HCT116 (cell line): ENCODE measurements around the gene HHATL.

ENCODE experiments used
- CEBPB ChIP-seq: IDR thresholded peaks from 2 replicates; pipeline ENCODE4 v1.6.1; 2012; ENCODE audit warnings: low read depth
- CTCF ChIP-seq, 3 experiments: fragments of 200-600 bp in 1 of 3; sonication (generic) in 1 of 3; IDR thresholded peaks in 2 of 3; conservative IDR thresholded peaks in 1 of 3; 2 replicates each; pipeline ENCODE4 v1.5.1; 2012 to 2017; ENCODE audit warnings: low read depth in 2 of 3, low read length in 2 of 3, antibody characterized with exemption in 1 of 3, borderline replicate concordance in 1 of 3, control low read depth in 1 of 3, mild to moderate bottlenecking in 1 of 3, mixed read lengths in 1 of 3, mixed run types in 1 of 3, moderate library complexity in 1 of 3; ENCODE audit not compliant: insufficient read depth in 1 of 3
- EGR1 ChIP-seq: IDR thresholded peaks from 2 replicates; pipeline ENCODE4 v1.6.1; 2012; ENCODE audit warnings: low read depth
- POLR2A ChIP-seq: IDR thresholded peaks from 2 replicates; pipeline ENCODE4 v1.7.0; 2011; ENCODE audit warnings: borderline replicate concordance; ENCODE audit not compliant: insufficient read depth, insufficient read length; ENCODE audit errors: extremely low read depth
- SRF ChIP-seq: IDR thresholded peaks from 2 replicates; pipeline ENCODE4 v1.6.1; 2012; ENCODE audit warnings: low read depth
- TF ChIP-seq, protein P1 (sequence below): IDR thresholded peaks from 2 replicates; pipeline ENCODE4 v1.6.1; 2012

DNA sequence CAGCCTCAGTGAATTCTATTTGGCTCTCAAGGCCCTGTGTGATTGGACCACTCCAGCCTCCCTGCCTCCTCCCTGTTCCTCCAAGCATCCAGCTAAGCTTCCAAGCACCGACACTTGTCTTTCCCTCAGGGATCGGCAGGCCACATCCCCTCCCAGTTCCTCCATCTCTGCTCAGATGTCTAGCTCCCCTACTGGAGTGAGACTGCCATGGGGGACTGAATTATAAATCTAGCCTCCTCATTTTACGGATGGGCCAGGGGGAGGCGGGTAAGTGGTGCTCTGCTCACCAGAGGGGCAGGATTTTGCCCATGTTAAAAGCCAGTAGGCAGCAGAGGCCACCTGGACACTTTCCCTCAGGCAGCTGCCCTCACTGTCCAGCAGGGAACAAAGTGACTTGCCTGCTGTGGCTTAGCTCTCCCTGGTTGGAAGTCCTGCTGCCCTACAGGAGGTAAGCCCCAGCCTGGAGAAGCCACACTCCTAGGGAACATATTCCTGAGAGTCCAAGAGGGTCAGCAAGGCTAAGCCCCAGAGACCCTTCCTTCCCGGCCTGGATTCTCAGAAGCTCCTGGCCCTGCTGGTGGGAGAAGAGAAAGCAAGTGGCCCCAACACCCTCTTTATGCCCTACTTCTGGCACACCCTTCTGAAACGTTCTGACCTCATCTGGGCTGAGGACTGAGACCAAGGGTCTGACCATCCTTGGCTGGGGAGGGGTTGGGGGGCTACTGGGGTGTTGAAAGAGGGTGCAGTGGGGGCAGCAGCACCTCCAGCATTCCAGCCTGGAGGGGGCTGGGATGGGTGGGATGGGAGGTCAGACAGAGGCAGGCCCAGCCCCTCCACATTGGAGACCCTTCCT is 9.1 kb upstream of the HHATL start:
- no peak for TF ChIP-seq SRF
- TF ChIP-seq CTCF (IDR thresholded peaks at IDR 0.05 in 2 of 3, conservative IDR thresholded peaks at IDR 0.05 in 1 of 3; ENCODE audit: borderline replicate concordance in 1 of 3, insufficient read depth in 1 of 3, low read depth in 2 of 3, low read length in 2 of 3) = peak in 2 of 3 experiments; percentile 17 to 25; a peak in 2 of 6 replicates
- TF ChIP-seq, protein P1, sequence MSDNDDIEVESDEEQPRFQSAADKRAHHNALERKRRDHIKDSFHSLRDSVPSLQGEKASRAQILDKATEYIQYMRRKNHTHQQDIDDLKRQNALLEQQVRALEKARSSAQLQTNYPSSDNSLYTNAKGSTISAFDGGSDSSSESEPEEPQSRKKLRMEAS = no peak
- no peak for TF ChIP-seq EGR1
- no peak for TF ChIP-seq POLR2A
- no peak for TF ChIP-seq CEBPB
